H1 (cell line): ENCODE results near the gene LINC00632. TPM values are rescaled to one million over a fixed set of nuclear protein-coding genes. Genes with fewer than 3 reads are reported as not detected.

Source experiments
- CTCF ChIA-PET: fragments of 300-600 bp; sonication (Branson Sonifier 250); formaldehyde crosslinking; loops from one replicate; lab custom pipeline; 2021; ENCODE audit not compliant: partially characterized antibody; lab: Charles Lee
- POLR2A ChIA-PET: fragments of 300-600 bp; sonication (Branson Sonifier 250); formaldehyde crosslinking; loops from one replicate; lab custom pipeline; 2021; ENCODE audit warnings: inconsistent platforms; ENCODE audit not compliant: partially characterized antibody; lab: Charles Lee
- DNase-seq, 2 experiments: peaks; one replicate each; pipeline versions ENCODE4 v3.0.0 to v3.0.0-alpha.2; 2010 to 2022; ENCODE audit warnings: low spot score in 2 of 2, low read depth in 1 of 2, mixed read lengths in 1 of 2
- FAIRE-seq: peaks from 2 replicates; lab custom pipeline; 2011; peaks lifted over from hg19 to GRCh38; lab: Jason Lieb, UNC
- H2AFZ ChIP-seq: 2 replicates; pipeline ENCODE4 v1.8.1; 2012; ENCODE audit warnings: low read length, inconsistent platforms
- H2AK5ac ChIP-seq: 2 replicates; pipeline ENCODE4 v1.6.1; 2013; ENCODE audit warnings: low read depth, low read length
- H2BK120ac ChIP-seq: replicated peaks from 2 replicates; pipeline ENCODE3; 2013; ENCODE audit warnings: low read depth, low read length, inconsistent platforms
- H2BK12ac ChIP-seq: 2 replicates; pipeline ENCODE4 v1.6.1; 2013; ENCODE audit warnings: low read depth, low read length
- H2BK15ac ChIP-seq: 2 replicates; pipeline ENCODE4 v1.6.1; 2013; ENCODE audit warnings: low read length
- H2BK20ac ChIP-seq: 2 replicates; pipeline ENCODE4 v1.6.1; 2013; ENCODE audit warnings: low read length
- H2BK5ac ChIP-seq: 2 replicates; pipeline ENCODE4 v1.6.1; 2013; ENCODE audit warnings: low read depth, low read length
- H3K14ac ChIP-seq: 2 replicates; pipeline ENCODE4 v1.6.1; 2013; ENCODE audit warnings: inconsistent platforms; ENCODE audit not compliant: insufficient read length
- H3K18ac ChIP-seq: 2 replicates; pipeline ENCODE4 v1.6.1; 2013; ENCODE audit warnings: low read length; ENCODE audit errors: extremely low read depth
- H3K23ac ChIP-seq: 2 replicates; pipeline ENCODE4 v1.6.1; 2013; ENCODE audit warnings: inconsistent platforms; ENCODE audit not compliant: insufficient read length
- H3K23me2 ChIP-seq: 2 replicates; pipeline ENCODE4 v1.6.1; 2013; ENCODE audit warnings: low read depth, low read length
- H3K27ac ChIP-seq: 2 replicates; pipeline ENCODE4 v1.6.1; 2011; ENCODE audit warnings: low read depth, low read length, inconsistent platforms
- H3K27me3 ChIP-seq, 4 experiments: replicated peaks in 1 of 4; 1 replicate in 1 of 4; 2 replicates in 3 of 4; pipeline versions ENCODE4 v1.6.1 to v1.8.1; 2011 to 2013; ENCODE audit warnings: low read length in 3 of 4, mild to moderate bottlenecking in 3 of 4, inconsistent platforms in 2 of 4, mixed read lengths in 2 of 4, moderate library complexity in 1 of 4; ENCODE audit not compliant: control insufficient read depth in 3 of 4, insufficient read depth in 3 of 4; ENCODE audit errors: extremely low read depth in 1 of 4
- H3K36me3 ChIP-seq, 4 experiments: 2 replicates each; pipeline versions ENCODE4 v1.6.1 to v1.8.1; 2011 to 2013; ENCODE audit warnings: mild to moderate bottlenecking in 4 of 4, low read length in 3 of 4, moderate library complexity in 2 of 4, control low read depth in 1 of 4, inconsistent platforms in 1 of 4; ENCODE audit not compliant: insufficient read depth in 4 of 4, control insufficient read depth in 2 of 4
- H3K4ac ChIP-seq: replicated peaks from 2 replicates; pipeline ENCODE3; 2013; ENCODE audit warnings: low read length, low read depth, mixed read lengths, inconsistent platforms; ENCODE audit not compliant: insufficient read length
- H3K4me1 ChIP-seq, 4 experiments: replicated peaks in 1 of 4; 1 replicate in 1 of 4; 2 replicates in 3 of 4; pipeline versions ENCODE4 v1.6.1 to v1.8.1; 2011 to 2013; ENCODE audit warnings: low read length in 3 of 4, inconsistent platforms in 2 of 4, mixed read lengths in 1 of 4; ENCODE audit not compliant: insufficient read depth in 4 of 4, control insufficient read depth in 3 of 4
- H3K4me2 ChIP-seq, 2 experiments: 2 replicates each; pipeline versions ENCODE4 v1.6.1 to v1.8.1; 2011 to 2013; ENCODE audit warnings: low read depth in 2 of 2, low read length in 2 of 2, control low read depth in 1 of 2, inconsistent platforms in 1 of 2, mild to moderate bottlenecking in 1 of 2; ENCODE audit not compliant: insufficient read depth in 1 of 2
- H3K4me3 ChIP-seq, 4 experiments: fragments of 200-600, 300-600 bp in 1 of 4; sonication (generic), shearing (Covaris generic), sonication (Bioruptor Twin) in 1 of 4; 2 replicates each; pipeline versions ENCODE4 v1.5.1 to v1.8.1; 2011 to 2016; ENCODE audit warnings: low read length in 4 of 4, low read depth in 3 of 4, control low read depth in 2 of 4, inconsistent platforms in 2 of 4, mild to moderate bottlenecking in 2 of 4, mixed read lengths in 1 of 4, moderate library complexity in 1 of 4; ENCODE audit not compliant: insufficient read depth in 2 of 4; ENCODE audit errors: extremely low read depth in 1 of 4
- H3K56ac ChIP-seq: replicated peaks from 2 replicates; pipeline ENCODE3; 2013; ENCODE audit warnings: low read depth, mild to moderate bottlenecking, mixed read lengths, low read length, inconsistent platforms; ENCODE audit not compliant: insufficient read length
- H3K79me1 ChIP-seq: 2 replicates; pipeline ENCODE4 v1.6.1; 2013; ENCODE audit warnings: low read depth, low read length, control low read depth
- H3K79me2 ChIP-seq, 2 experiments: 2 replicates each; pipeline versions ENCODE4 v1.6.1 to v1.8.1; 2012 to 2013; ENCODE audit warnings: low read length in 2 of 2, mild to moderate bottlenecking in 2 of 2, inconsistent platforms in 1 of 2; ENCODE audit not compliant: insufficient read depth in 2 of 2, control insufficient read depth in 1 of 2
- H3K9ac ChIP-seq, 4 experiments: replicated peaks in 1 of 4; 1 replicate in 1 of 4; 2 replicates in 3 of 4; pipeline versions ENCODE4 v1.6.1 to v1.8.1; 2011 to 2013; ENCODE audit warnings: low read depth in 3 of 4, low read length in 3 of 4, control low read depth in 2 of 4, mild to moderate bottlenecking in 2 of 4, moderate library complexity in 2 of 4, inconsistent platforms in 1 of 4; ENCODE audit errors: extremely low read depth in 1 of 4
- H3K9me3 ChIP-seq, 2 experiments: 2 replicates each; pipeline versions ENCODE4 v1.6.1 to v1.8.1; 2012 to 2013; ENCODE audit warnings: mild to moderate bottlenecking in 2 of 2, moderate library complexity in 2 of 2, control low read depth in 1 of 2, inconsistent platforms in 1 of 2, low read depth in 1 of 2, low read length in 1 of 2, mixed read lengths in 1 of 2; ENCODE audit not compliant: insufficient read depth in 2 of 2
- H4K20me1 ChIP-seq, 2 experiments: replicated peaks in 1 of 2; 2 replicates each; pipeline versions ENCODE3 to v1.8.1; 2011 to 2013; ENCODE audit warnings: inconsistent platforms in 2 of 2, low read length in 2 of 2, mild to moderate bottlenecking in 1 of 2; ENCODE audit not compliant: insufficient read depth in 2 of 2, control insufficient read depth in 1 of 2
- H4K5ac ChIP-seq: 2 replicates; pipeline ENCODE4 v1.6.1; 2013; ENCODE audit warnings: low read length, low read depth, mixed read lengths, inconsistent platforms; ENCODE audit not compliant: insufficient read length
- H4K8ac ChIP-seq: 2 replicates; pipeline ENCODE4 v1.8.0; 2013; ENCODE audit warnings: mild to moderate bottlenecking, moderate library complexity, low read length, inconsistent platforms; ENCODE audit not compliant: insufficient read depth; ENCODE audit errors: extremely low read depth
- H4K91ac ChIP-seq: replicated peaks from 2 replicates; pipeline ENCODE3; 2013; ENCODE audit warnings: low read length, mixed read lengths, inconsistent platforms; ENCODE audit not compliant: insufficient read length
- CBX8 ChIP-seq: fragments of 300-800, 300-1000 bp; sonication (generic); IDR thresholded peaks from 2 replicates; pipeline ENCODE4 v1.7.1; 2016; ENCODE audit warnings: low read depth, low read length, borderline replicate concordance
- CHD2 ChIP-seq: IDR thresholded peaks from 2 replicates; pipeline ENCODE4 v1.6.1; 2012; ENCODE audit warnings: low read length, improper control_type of control experiment
- CTCF ChIP-seq, 3 experiments: IDR thresholded peaks; 1 replicate in 2 of 3; 2 replicates in 1 of 3; pipeline versions ENCODE4 v1.5.1 to v1.6.1; 2011; ENCODE audit warnings: low read length in 3 of 3, mild to moderate bottlenecking in 3 of 3, inconsistent platforms in 2 of 3, low read depth in 1 of 3, moderate library complexity in 1 of 3; ENCODE audit not compliant: insufficient read depth in 1 of 3; ENCODE audit errors: control extremely low read depth in 1 of 3
- GABPA ChIP-seq: IDR thresholded peaks from 2 replicates; pipeline ENCODE4 v1.6.1; 2011; ENCODE audit warnings: mild to moderate bottlenecking, low read length, moderate library complexity, borderline replicate concordance; ENCODE audit not compliant: insufficient read depth
- GTF2F1 ChIP-seq: IDR thresholded peaks from 2 replicates; pipeline ENCODE4 v1.6.1; 2012; ENCODE audit warnings: low read depth, low read length, improper control_type of control experiment, borderline replicate concordance
- PHF8 ChIP-seq: fragments of 200-600 bp; sonication (generic); conservative IDR thresholded peaks from 2 replicates; pipeline ENCODE4 v1.7.1; 2012; ENCODE audit warnings: low read depth, mild to moderate bottlenecking, inconsistent platforms, low read length, moderate library complexity
- RBBP5 ChIP-seq: IDR thresholded peaks from 2 replicates; pipeline ENCODE4 v1.7.1; 2012; ENCODE audit warnings: low read depth, mild to moderate bottlenecking, inconsistent platforms, low read length, moderate library complexity, borderline replicate concordance
- SIRT6 ChIP-seq: IDR thresholded peaks from one replicate; pipeline ENCODE4 v1.7.1; 2012; ENCODE audit warnings: low read length, inconsistent platforms
- SIX5 ChIP-seq: IDR thresholded peaks from 2 replicates; pipeline ENCODE4 v1.6.1; 2011; ENCODE audit warnings: mild to moderate bottlenecking, low read depth, low read length
- TAF7 ChIP-seq: optimal IDR thresholded peaks from 2 replicates; pipeline ENCODE3; 2011; ENCODE audit warnings: low read depth, mild to moderate bottlenecking, inconsistent platforms, low read length, moderate library complexity, borderline replicate concordance
- TBP ChIP-seq: IDR thresholded peaks from 2 replicates; pipeline ENCODE4 v1.6.1; 2011; ENCODE audit warnings: low read depth, low read length, improper control_type of control experiment
- TCF12 ChIP-seq: IDR thresholded peaks from 2 replicates; pipeline ENCODE4 v1.6.1; 2011; ENCODE audit warnings: low read depth, mild to moderate bottlenecking, low read length
- WGBS, 2 experiments: shearing (Covaris generic) in 1 of 2; methylation state at CpG; one replicate each; pipeline versions ENCODE4 v1.1.6 to v1.1.7; 2013 to 2015; ENCODE audit warnings: low lambda C conversion rate in 2 of 2, mixed read lengths in 2 of 2, inconsistent platforms in 1 of 2, low coverage in 1 of 2, missing lambda C conversion rate in 1 of 2; ENCODE audit not compliant: insufficient replicate concordance in 2 of 2, insufficient coverage in 1 of 2, insufficient read length in 1 of 2; ENCODE audit errors: extremely low coverage in 1 of 2, missing lambda C conversion rate in 1 of 2; 5-methylcytosine and 5-hydroxymethylcytosine counted together
- polyA plus RNA-seq, 7 experiments: library from polyadenylated mRNA; depleted of rRNA in 3 of 7; stranded (reverse) in 5 of 7; unstranded in 2 of 7; fragments of >200 nt in 5 of 7; fragments of 200-250 nt in 2 of 7; gene quantifications; 1 replicate in 5 of 7; 2 replicates in 1 of 7; 4 replicates in 1 of 7; pipeline versions ENCODE4 v1.2.1 to v1.2.3, GENCODE V29; 2011 to 2013; ENCODE audit warnings: missing spikeins in 2 of 7, mixed read lengths in 2 of 7
- total RNA-seq: library from RNA; stranded (reverse); fragmentation: NEBNext Ultra II Directional; extraction: Animal tissue kit (Norgen Biotek cat#: 25700); gene quantifications from 2 replicates; pipeline ENCODE4 v1.2.1, GENCODE V29; 2021

The LINC00632 gene
- total and polyA plus RNA-seq, 2 of the 8 experiments (the other 6 are each of a cell fraction or from before 2014, with no cell fraction given), result 24.5 to 85.1 TPM

GRCh38 chrX:140775211-140775610, 65.7 kb downstream of the LINC00632 start:
- Histone ChIP-seq H2AK5ac (no peak overlapping the region), H3K79me1 (no peaks in the 10 kb centered on the region), H3K4me1 (no peaks in the 10 kb centered on the region), H3K4me3 (no peak overlapping the region), H2BK20ac (no peak overlapping the region), H2BK15ac (no peak overlapping the region), H2BK5ac (no peak overlapping the region), H2BK120ac (no peak overlapping the region), H3K18ac (no peak overlapping the region), H3K14ac (no peak overlapping the region), H3K4ac (no peak overlapping the region), H4K91ac (no peak overlapping the region), H4K20me1 (no peaks in the 10 kb centered on the region), H2BK12ac (no peak overlapping the region), H3K56ac (no peak overlapping the region), H3K23me2 (no peaks in the 10 kb centered on the region), H3K9ac (no peak overlapping the region), H4K5ac (no peak overlapping the region), H3K9me3 (no peaks in the 10 kb centered on the region; a peak in 1 of 4 replicates), H3K23ac (no peak overlapping the region), H2AFZ (no peak overlapping the region), H4K8ac (no peak overlapping the region), H3K79me2 (no peaks in the 10 kb centered on the region), H3K27me3 (no peaks in the 10 kb centered on the region)
- 87% methylated on average over 4 of the region's 4 CpGs; no CpG with 5 or more reads in 1 of the 2 experiments for WGBS, 2 experiments
- CTCF ChIA-PET, result no interaction called here
- no peak for FAIRE-seq
- no peak for DNase-seq
- POLR2A ChIA-PET, result no interaction called here
- TF ChIP-seq PHF8 (no peak), GTF2F1 (no peak), RBBP5 (no peak), TAF7 (no peak), SIX5 (no peak), GABPA (no peak), CBX8 (no peak), CTCF (IDR thresholded peaks at IDR 0.05; ENCODE audit: control extremely low read depth in 1 of 3, insufficient read depth in 1 of 3, low read depth in 1 of 3, low read length in 3 of 3) (no peak), SIRT6 (no peak), CHD2 (no peak), TCF12 (no peak), TBP (no peak)
- TF ChIP-seq, all 59 proteins: peak for 0
- Histone ChIP-seq H3K36me3 (peaks cover 0 to 12% (median 4%) of the 10 kb centered on the region in 4 experiments; a peak in 3 of 8 replicates), H3K4me2 (no peak overlapping the region), H3K27ac (no peak overlapping the region)
